Endothelial cell of umbilical vein (primary cell): ENCODE data around the gene CPVL. TPM values are rescaled to one million over a fixed set of nuclear protein-coding genes. Genes with fewer than 3 reads are reported as not detected.

Source experiments
- BruUV-seq: library from RNA; stranded (reverse); fragments of 400-500 nt; replicated peaks from 2 replicates; lab custom pipeline; 2021; lab: Mats Ljungman, UMichigan
- CTCF ChIA-PET: fragments of 300-600, 350-600 bp; sonication (Branson Sonifier 250); formaldehyde crosslinking; loops from one replicate; lab custom pipeline; 2021; ENCODE audit warnings: antibody characterized with exemption, inconsistent platforms; lab: Charles Lee
- POLR2A ChIA-PET: fragments of 300-600, 350-600 bp; sonication (Branson Sonifier 250); formaldehyde crosslinking; loops from one replicate; lab custom pipeline; 2021; ENCODE audit warnings: antibody characterized with exemption, inconsistent platforms; lab: Charles Lee
- DNase-seq: peaks from one replicate; pipeline ENCODE4 v3.0.0-alpha.2; 2011; ENCODE audit warnings: low read depth, low spot score
- FAIRE-seq: peaks from 2 replicates; lab custom pipeline; 2011; peaks lifted over from hg19 to GRCh38; lab: Jason Lieb, UNC
- H2AFZ ChIP-seq: 2 replicates; pipeline ENCODE4 v1.6.0; 2012; ENCODE audit warnings: low read depth, low read length, control low read depth, inconsistent platforms
- H3K27ac ChIP-seq: 2 replicates; pipeline ENCODE4 v1.5.1; 2011; ENCODE audit warnings: low read depth, mild to moderate bottlenecking, control low read depth, low read length, moderate library complexity; ENCODE audit not compliant: insufficient read depth
- H3K27me3 ChIP-seq, 2 experiments: 2 replicates each; pipeline versions ENCODE4 v1.6.0 to v1.6.1; 2011; ENCODE audit warnings: low read length in 2 of 2, mixed read lengths in 1 of 2; ENCODE audit not compliant: control insufficient read depth in 2 of 2, insufficient read depth in 2 of 2
- H3K36me3 ChIP-seq, 2 experiments: 2 replicates in 1 of 2; 3 replicates in 1 of 2; pipeline ENCODE4 v1.5.1; 2011; ENCODE audit warnings: low read length in 2 of 2, mild to moderate bottlenecking in 1 of 2, moderate library complexity in 1 of 2; ENCODE audit not compliant: control insufficient read depth in 2 of 2, insufficient read depth in 2 of 2; ENCODE audit errors: extremely low read depth in 1 of 2
- H3K4me1 ChIP-seq: 3 replicates; pipeline ENCODE4 v1.5.1; 2011; ENCODE audit warnings: mild to moderate bottlenecking, low read length; ENCODE audit not compliant: control insufficient read depth, insufficient read depth; ENCODE audit errors: extremely low read depth
- H3K4me2 ChIP-seq: 2 replicates; pipeline ENCODE4 v1.6.1; 2011; ENCODE audit warnings: low read length, control low read depth, mixed read lengths; ENCODE audit not compliant: insufficient read depth
- H3K4me3 ChIP-seq, 3 experiments: fragments of 200-600 bp in 1 of 3; sonication (generic), shearing (Covaris generic) in 1 of 3; replicated peaks in 1 of 3; 2 replicates each; pipeline ENCODE4 v1.5.1; 2011 to 2016; ENCODE audit warnings: control low read depth in 3 of 3, low read length in 3 of 3, mild to moderate bottlenecking in 2 of 3, inconsistent platforms in 1 of 3, low read depth in 1 of 3, moderate library complexity in 1 of 3; ENCODE audit not compliant: insufficient read depth in 1 of 3
- H3K79me2 ChIP-seq: 2 replicates; pipeline ENCODE4 v1.6.0; 2012; ENCODE audit warnings: low read length, inconsistent platforms; ENCODE audit not compliant: control insufficient read depth, insufficient read depth
- H3K9ac ChIP-seq: replicated peaks from 2 replicates; pipeline ENCODE3; 2011; ENCODE audit warnings: low read length, control low read depth; ENCODE audit not compliant: insufficient read depth; ENCODE audit errors: extremely low read depth
- H3K9me1 ChIP-seq: replicated peaks from 3 replicates; pipeline ENCODE4 v1.6.0; 2011; ENCODE audit warnings: mild to moderate bottlenecking, low read length; ENCODE audit not compliant: control insufficient read depth, insufficient read depth; ENCODE audit errors: extremely low read depth
- H3K9me3 ChIP-seq: replicated peaks from 2 replicates; pipeline ENCODE4 v1.5.1; 2012; ENCODE audit warnings: low read length, inconsistent platforms; ENCODE audit not compliant: control insufficient read depth, insufficient read depth
- H4K20me1 ChIP-seq: replicated peaks from 2 replicates; pipeline ENCODE3; 2011; ENCODE audit warnings: mild to moderate bottlenecking, low read length; ENCODE audit not compliant: control insufficient read depth, insufficient read depth; ENCODE audit errors: extremely low read depth
- CTCF ChIP-seq, 2 donors: IDR thresholded peaks; 1 replicate in 1 of 2; 2 replicates in 1 of 2; pipeline ENCODE4 v1.5.1; 2011; ENCODE audit warnings: low read length in 2 of 2, mild to moderate bottlenecking in 2 of 2, moderate library complexity in 2 of 2, control low read depth in 1 of 2, inconsistent platforms in 1 of 2, low read depth in 1 of 2; ENCODE audit not compliant: insufficient read depth in 1 of 2; ENCODE audit errors: extremely low read depth in 1 of 2
- EZH2 ChIP-seq: IDR thresholded peaks from 2 replicates; pipeline ENCODE4 v1.6.1; 2012; ENCODE audit warnings: borderline replicate concordance, low read depth, mild to moderate bottlenecking, moderate library complexity, low read length, inconsistent platforms; ENCODE audit not compliant: severe bottlenecking
- FOS ChIP-seq: IDR thresholded peaks from 2 replicates; pipeline ENCODE4 v1.6.1; 2011; ENCODE audit warnings: mild to moderate bottlenecking, low read length, moderate library complexity, borderline replicate concordance; ENCODE audit not compliant: insufficient read depth
- GATA2 ChIP-seq: IDR thresholded peaks from 2 replicates; pipeline ENCODE4 v1.7.0; 2011; ENCODE audit warnings: low read depth, mild to moderate bottlenecking, moderate library complexity, mixed read lengths, low read length; ENCODE audit not compliant: insufficient read length, insufficient read depth
- JUN ChIP-seq: IDR thresholded peaks from 2 replicates; pipeline ENCODE4 v1.6.1; 2011; ENCODE audit warnings: borderline replicate concordance, low read depth; ENCODE audit not compliant: insufficient read length, insufficient read depth
- MAX ChIP-seq: IDR thresholded peaks from 2 replicates; pipeline ENCODE4 v1.6.1; 2011; ENCODE audit not compliant: insufficient read depth, insufficient read length
- MYC ChIP-seq: IDR thresholded peaks from one replicate; pipeline ENCODE4 v1.6.1; 2011; ENCODE audit warnings: mild to moderate bottlenecking, low read depth, low read length
- POLR2A ChIP-seq: IDR thresholded peaks from 2 replicates; pipeline ENCODE4 v1.6.1; 2012; ENCODE audit warnings: low read depth, mild to moderate bottlenecking, control low read depth, low read length
- POLR2AphosphoS5 ChIP-seq: IDR thresholded peaks from 2 replicates; pipeline ENCODE4 v1.6.1; 2012; ENCODE audit warnings: low read depth, mild to moderate bottlenecking, control low read depth, low read length, moderate library complexity; ENCODE audit not compliant: insufficient read depth
- dilution Hi-C: fragments of 300-500 bp; cut with MboI; formaldehyde crosslinking; loops from one replicate; pipeline ENCODE4 v1.15.0; 2019; ENCODE audit warnings: low sequenced_read_pairs; ENCODE audit not compliant: extremely low pct_ligation_motif_present
- intact Hi-C: fragments of 100-400 bp; cut with micrococcal nuclease; formaldehyde crosslinking; loops from one replicate; pipeline ENCODE4 v1.10.0; 2022
- polyA plus RNA-seq, 4 experiments: library from polyadenylated mRNA; depleted of rRNA in 3 of 4; stranded (reverse) in 3 of 4; unstranded in 1 of 4; fragments of >200 nt; gene quantifications; 2 replicates each; pipeline versions ENCODE4 v1.2.1 to v1.2.3, GENCODE V29; 2011 to 2012; ENCODE audit warnings: missing spikeins in 1 of 4
- total RNA-seq: library from RNA; stranded (reverse); gene quantifications from 2 replicates; pipeline ENCODE4 v1.2.3, GENCODE V29; 2021

The CPVL gene
- total and polyA plus RNA-seq, 2 donors (not counting 3 experiments of a cell fraction or from before 2014, with no cell fraction given): 0.14 TPM; not detected in 1

- Histone ChIP-seq H3K27me3 (peaks cover 0 to 2% of the 10 kb centered on the region in 2 experiments), H4K20me1 (no peaks in the 10 kb centered on the region), H3K9ac (no peak overlapping the region), H3K27ac (no peak overlapping the region), H3K4me1 (no peaks in the 10 kb centered on the region), H3K9me3 (no peaks in the 10 kb centered on the region), H3K79me2 (no peaks in the 10 kb centered on the region), H3K4me3 (no peak overlapping the region), H3K4me2 (no peak overlapping the region), H3K36me3 (no peaks in the 10 kb centered on the region), H3K9me1 (no peaks in the 10 kb centered on the region), H2AFZ (no peak overlapping the region)
- no peak for FAIRE-seq
- ChIA-PET CTCF (no interaction called here), POLR2A (no interaction called here)
- DNase-seq: no peak
- dilution Hi-C loops: no loop called here
- intact Hi-C loops: no loop called here
- no peak for TF ChIP-seq JUN
- no peak for TF ChIP-seq CTCF (IDR thresholded peaks at IDR 0.05; ENCODE audit: extremely low read depth in 1 of 2, insufficient read depth in 1 of 2, low read depth in 1 of 2, low read length in 2 of 2)
- TF ChIP-seq POLR2A: no peak
- no peak for TF ChIP-seq POLR2AphosphoS5
- TF ChIP-seq EZH2: no peak
- no TSS peak for BruUV-seq
These were observed 172.7 kb downstream of the CPVL start for GRCh38 chr7:28973591-28973990.

- Histone ChIP-seq H3K27me3 (peaks cover 5 to 20% of the 10 kb centered on the region in 2 experiments), H2AFZ (no peak overlapping the region), H3K36me3 (no peaks in the 10 kb centered on the region), H3K79me2 (no peaks in the 10 kb centered on the region), H3K4me3 (no peak overlapping the region), H4K20me1 (no peaks in the 10 kb centered on the region), H3K4me1 (no peaks in the 10 kb centered on the region), H3K4me2 (no peak overlapping the region), H3K27ac (no peak overlapping the region), H3K9me1 (no peaks in the 10 kb centered on the region), H3K9ac (no peak overlapping the region), H3K9me3 (no peaks in the 10 kb centered on the region)
- intact Hi-C loops: no loop called here
- no TSS peak for BruUV-seq
- DNase-seq (no peak), FAIRE-seq (no peak)
- ChIA-PET CTCF (interaction anchor here (16.1 kb wide), 1 partner anchor 41 kb away, joined by 518 read pairs; no protein-coding TSS in a partner anchor), POLR2A (no interaction called here)
- TF ChIP-seq EZH2 (no peak), MAX (no peak), FOS (no peak), JUN (no peak), GATA2 (no peak), POLR2A (no peak), CTCF (IDR thresholded peaks at IDR 0.05; ENCODE audit: extremely low read depth in 1 of 2, insufficient read depth in 1 of 2, low read depth in 1 of 2, low read length in 2 of 2) (no peak), MYC (no peak), POLR2AphosphoS5 (no peak)
- dilution Hi-C loops: no loop called here
These were observed 182.3 kb downstream of the CPVL start for GRCh38 chr7:28964056-28964455.
